SKM-1 treated with dmso at 0.1 percent for 144 hours (cell line): ENCODE data around the gene TLL2.

Experiments
- DNase-seq: peaks from one replicate; lab custom pipeline; 2025; ENCODE audit not compliant: unreplicated experiment; lab: John Stamatoyannopoulos, UW

Gene TLL2

GRCh38 chr10:96431211-96431970, 82.3 kb downstream of the TLL2 start:
- no peak for DNase-seq

- DNase-seq: no peak
Measured at GRCh38 chr10:96427291-96427690, 86.4 kb downstream of the TLL2 start.

GRCh38 chr10:96422525-96422924, 91.2 kb downstream of the TLL2 start:
- DNase-seq: no peak

- no peak for DNase-seq
Measured at GRCh38 chr10:96421995-96422394, 91.7 kb downstream of the TLL2 start.

- DNase-seq: no peak
Measured at GRCh38 chr10:96420228-96421009, 93.3 kb downstream of the TLL2 start.

- no peak for DNase-seq
Measured at GRCh38 chr10:96419351-96419750, 94.4 kb downstream of the TLL2 start.

- DNase-seq: no peak
Measured at GRCh38 chr10:96418582-96418981, 95.1 kb downstream of the TLL2 start.

GRCh38 chr10:96417441-96417840, 96.3 kb downstream of the TLL2 start:
- DNase-seq: no peak

- DNase-seq: no peak
Measured at GRCh38 chr10:96416643-96417042, 97.1 kb downstream of the TLL2 start.

GRCh38 chr10:96415891-96416554, 97.7 kb downstream of the TLL2 start:
- no peak for DNase-seq

GRCh38 chr10:96415150-96415890, 98.4 kb downstream of the TLL2 start:
- DNase-seq: no peak

GRCh38 chr10:96414303-96414702, 99.4 kb downstream of the TLL2 start:
- no peak for DNase-seq

GRCh38 chr10:96413151-96413787, 100.5 kb downstream of the TLL2 start:
- no peak for DNase-seq

- DNase-seq: no peak
Measured at GRCh38 chr10:96411716-96412320, 101.9 kb downstream of the TLL2 start.

GRCh38 chr10:96410296-96410695, 103.4 kb downstream of the TLL2 start:
- DNase-seq: no peak

GRCh38 chr10:96408201-96408600, 105.5 kb downstream of the TLL2 start:
- DNase-seq: no peak

GRCh38 chr10:96407560-96408069, 106.1 kb downstream of the TLL2 start:
- DNase-seq: no peak

GRCh38 chr10:96406091-96406490, 107.6 kb downstream of the TLL2 start:
- DNase-seq: no peak

GRCh38 chr10:96402417-96403305, 111.1 kb downstream of the TLL2 start:
- DNase-seq: no peak
